GM23338 (cell line): Measurements from ENCODE around the gene PELI3.

Experiments
- CREB1 ChIP-seq: fragments of 250-450 bp; sonication (Bioruptor Pico); IDR thresholded peaks from 2 replicates; pipeline ENCODE4 v1.5.0; 2020; ENCODE audit warnings: low read depth, mild to moderate bottlenecking, moderate library complexity
- EZH2 ChIP-seq: fragments of 200-600 bp; sonication (generic); IDR thresholded peaks from one replicate; pipeline ENCODE4 v1.8.0; 2017; ENCODE audit warnings: antibody characterized with exemption, mild to moderate bottlenecking, low read depth; ENCODE audit not compliant: unreplicated experiment
- EZH2phosphoT487 ChIP-seq: fragments of 200-600 bp; sonication (generic); IDR thresholded peaks from one replicate; pipeline ENCODE4 v1.8.1; 2018; ENCODE audit warnings: antibody characterized with exemption; ENCODE audit not compliant: unreplicated experiment
- POLR2AphosphoS5 ChIP-seq: IDR thresholded peaks from 2 replicates; pipeline ENCODE4 v1.6.1; 2016; ENCODE audit warnings: antibody characterized with exemption, low read depth
- STAT1 ChIP-seq: IDR thresholded peaks from one replicate; pipeline ENCODE4 v1.6.1; 2016; ENCODE audit warnings: antibody characterized with exemption; ENCODE audit not compliant: unreplicated experiment
- TF ChIP-seq, protein P1 (sequence below), 2 experiments: fragments of 200-600 bp in 1 of 2; sonication (generic) in 1 of 2; conservative IDR thresholded peaks; 2 replicates each; pipeline versions ENCODE4 v1.5.1 to v1.6.1; 2016 to 2017; ENCODE audit warnings: antibody characterized with exemption in 2 of 2, low read depth in 2 of 2, mild to moderate bottlenecking in 2 of 2, moderate library complexity in 1 of 2
- TF ChIP-seq, protein P2 (sequence below): IDR thresholded peaks from 2 replicates; pipeline ENCODE4 v1.6.1; 2016; ENCODE audit warnings: antibody characterized with exemption
- TF ChIP-seq, protein P3 (sequence below): IDR thresholded peaks from one replicate; pipeline ENCODE4 v1.6.1; 2018; ENCODE audit warnings: antibody characterized with exemption; ENCODE audit not compliant: unreplicated experiment

DNA sequence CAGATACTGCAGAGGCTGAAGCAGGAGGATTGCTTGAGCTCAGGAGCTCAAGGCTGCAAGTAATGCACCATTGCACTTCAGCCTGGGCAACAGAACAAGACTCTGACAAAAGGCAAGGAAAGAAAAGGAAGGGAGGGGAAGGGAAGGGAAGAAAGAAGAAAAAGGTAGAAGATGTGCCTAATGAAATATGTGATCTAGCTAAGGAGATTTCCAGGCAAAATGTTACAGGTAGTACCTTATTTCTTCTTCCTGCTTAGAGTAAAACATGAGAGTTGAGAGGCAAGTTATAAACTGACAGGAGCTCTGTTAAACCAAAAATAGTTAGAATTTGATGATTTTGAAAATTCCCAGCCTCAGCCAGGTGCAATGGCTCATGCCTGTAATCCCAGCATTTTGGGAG is 4.7 kb upstream of the PELI3 start:
- TF ChIP-seq POLR2AphosphoS5 = no peak
- TF ChIP-seq, protein P1, sequence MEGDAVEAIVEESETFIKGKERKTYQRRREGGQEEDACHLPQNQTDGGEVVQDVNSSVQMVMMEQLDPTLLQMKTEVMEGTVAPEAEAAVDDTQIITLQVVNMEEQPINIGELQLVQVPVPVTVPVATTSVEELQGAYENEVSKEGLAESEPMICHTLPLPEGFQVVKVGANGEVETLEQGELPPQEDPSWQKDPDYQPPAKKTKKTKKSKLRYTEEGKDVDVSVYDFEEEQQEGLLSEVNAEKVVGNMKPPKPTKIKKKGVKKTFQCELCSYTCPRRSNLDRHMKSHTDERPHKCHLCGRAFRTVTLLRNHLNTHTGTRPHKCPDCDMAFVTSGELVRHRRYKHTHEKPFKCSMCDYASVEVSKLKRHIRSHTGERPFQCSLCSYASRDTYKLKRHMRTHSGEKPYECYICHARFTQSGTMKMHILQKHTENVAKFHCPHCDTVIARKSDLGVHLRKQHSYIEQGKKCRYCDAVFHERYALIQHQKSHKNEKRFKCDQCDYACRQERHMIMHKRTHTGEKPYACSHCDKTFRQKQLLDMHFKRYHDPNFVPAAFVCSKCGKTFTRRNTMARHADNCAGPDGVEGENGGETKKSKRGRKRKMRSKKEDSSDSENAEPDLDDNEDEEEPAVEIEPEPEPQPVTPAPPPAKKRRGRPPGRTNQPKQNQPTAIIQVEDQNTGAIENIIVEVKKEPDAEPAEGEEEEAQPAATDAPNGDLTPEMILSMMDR (conservative IDR thresholded peaks at IDR 0.05; ENCODE audit: low read depth in 2 of 2) = no peak
- TF ChIP-seq CREB1 (CRISPR knock-in tag) = no peak
- TF ChIP-seq EZH2 = no peak
- TF ChIP-seq STAT1 = no peak
- TF ChIP-seq, protein P2, sequence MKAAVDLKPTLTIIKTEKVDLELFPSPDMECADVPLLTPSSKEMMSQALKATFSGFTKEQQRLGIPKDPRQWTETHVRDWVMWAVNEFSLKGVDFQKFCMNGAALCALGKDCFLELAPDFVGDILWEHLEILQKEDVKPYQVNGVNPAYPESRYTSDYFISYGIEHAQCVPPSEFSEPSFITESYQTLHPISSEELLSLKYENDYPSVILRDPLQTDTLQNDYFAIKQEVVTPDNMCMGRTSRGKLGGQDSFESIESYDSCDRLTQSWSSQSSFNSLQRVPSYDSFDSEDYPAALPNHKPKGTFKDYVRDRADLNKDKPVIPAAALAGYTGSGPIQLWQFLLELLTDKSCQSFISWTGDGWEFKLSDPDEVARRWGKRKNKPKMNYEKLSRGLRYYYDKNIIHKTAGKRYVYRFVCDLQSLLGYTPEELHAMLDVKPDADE = no peak
- TF ChIP-seq, protein P3, sequence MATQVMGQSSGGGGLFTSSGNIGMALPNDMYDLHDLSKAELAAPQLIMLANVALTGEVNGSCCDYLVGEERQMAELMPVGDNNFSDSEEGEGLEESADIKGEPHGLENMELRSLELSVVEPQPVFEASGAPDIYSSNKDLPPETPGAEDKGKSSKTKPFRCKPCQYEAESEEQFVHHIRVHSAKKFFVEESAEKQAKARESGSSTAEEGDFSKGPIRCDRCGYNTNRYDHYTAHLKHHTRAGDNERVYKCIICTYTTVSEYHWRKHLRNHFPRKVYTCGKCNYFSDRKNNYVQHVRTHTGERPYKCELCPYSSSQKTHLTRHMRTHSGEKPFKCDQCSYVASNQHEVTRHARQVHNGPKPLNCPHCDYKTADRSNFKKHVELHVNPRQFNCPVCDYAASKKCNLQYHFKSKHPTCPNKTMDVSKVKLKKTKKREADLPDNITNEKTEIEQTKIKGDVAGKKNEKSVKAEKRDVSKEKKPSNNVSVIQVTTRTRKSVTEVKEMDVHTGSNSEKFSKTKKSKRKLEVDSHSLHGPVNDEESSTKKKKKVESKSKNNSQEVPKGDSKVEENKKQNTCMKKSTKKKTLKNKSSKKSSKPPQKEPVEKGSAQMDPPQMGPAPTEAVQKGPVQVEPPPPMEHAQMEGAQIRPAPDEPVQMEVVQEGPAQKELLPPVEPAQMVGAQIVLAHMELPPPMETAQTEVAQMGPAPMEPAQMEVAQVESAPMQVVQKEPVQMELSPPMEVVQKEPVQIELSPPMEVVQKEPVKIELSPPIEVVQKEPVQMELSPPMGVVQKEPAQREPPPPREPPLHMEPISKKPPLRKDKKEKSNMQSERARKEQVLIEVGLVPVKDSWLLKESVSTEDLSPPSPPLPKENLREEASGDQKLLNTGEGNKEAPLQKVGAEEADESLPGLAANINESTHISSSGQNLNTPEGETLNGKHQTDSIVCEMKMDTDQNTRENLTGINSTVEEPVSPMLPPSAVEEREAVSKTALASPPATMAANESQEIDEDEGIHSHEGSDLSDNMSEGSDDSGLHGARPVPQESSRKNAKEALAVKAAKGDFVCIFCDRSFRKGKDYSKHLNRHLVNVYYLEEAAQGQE = no peak
- TF ChIP-seq EZH2phosphoT487 = no peak
